GM12865 (cell line): ENCODE results near the gene LAMC1.
"Not testable (repeated sequence)": the region's sequence is repeated elsewhere in the genome, so short reads cannot be mapped to it uniquely, and the experiment has no call there.

Experiments used
- DNase-seq: peaks from one replicate; pipeline ENCODE4 v3.0.0; 2010; ENCODE audit warnings: low read depth
- H3K4me3 ChIP-seq: 2 replicates; pipeline ENCODE4 v1.5.1; 2011; ENCODE audit warnings: mild to moderate bottlenecking, low read depth, low read length, control low read depth
- TF ChIP-seq, protein P1 (sequence below): IDR thresholded peaks from 2 replicates; pipeline ENCODE4 v1.5.1; 2011; ENCODE audit warnings: low read length, control low read depth, low read depth, inconsistent platforms; ENCODE audit not compliant: insufficient read depth; ENCODE audit errors: missing control alignments

Gene LAMC1

DNA sequence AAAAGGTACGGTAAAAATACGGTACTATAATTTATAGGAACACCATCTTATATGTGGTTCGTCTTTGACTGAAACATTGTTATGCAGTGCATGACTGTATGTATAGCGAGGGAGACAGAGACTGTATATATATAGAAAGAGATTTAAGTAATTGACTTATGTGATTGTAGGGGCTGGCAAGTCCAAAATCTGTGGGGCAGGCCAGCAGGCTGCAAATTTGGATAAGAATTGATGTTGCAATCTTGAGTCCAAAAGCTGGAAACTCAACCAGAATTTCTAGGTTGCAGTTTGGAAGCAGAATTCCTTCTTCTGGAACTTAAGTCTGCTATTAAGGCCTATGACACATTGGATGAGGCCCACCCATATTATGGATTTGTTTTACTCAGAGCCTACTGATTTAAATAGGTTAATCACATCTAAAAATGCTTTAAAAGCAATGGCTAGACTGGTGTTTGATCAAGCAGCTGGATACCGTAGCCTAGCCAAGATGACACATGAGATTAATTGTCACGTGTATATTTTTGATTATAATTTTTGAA is 42.0 kb downstream of the LAMC1 start:
- no peak for DNase-seq
- TF ChIP-seq, protein P1, sequence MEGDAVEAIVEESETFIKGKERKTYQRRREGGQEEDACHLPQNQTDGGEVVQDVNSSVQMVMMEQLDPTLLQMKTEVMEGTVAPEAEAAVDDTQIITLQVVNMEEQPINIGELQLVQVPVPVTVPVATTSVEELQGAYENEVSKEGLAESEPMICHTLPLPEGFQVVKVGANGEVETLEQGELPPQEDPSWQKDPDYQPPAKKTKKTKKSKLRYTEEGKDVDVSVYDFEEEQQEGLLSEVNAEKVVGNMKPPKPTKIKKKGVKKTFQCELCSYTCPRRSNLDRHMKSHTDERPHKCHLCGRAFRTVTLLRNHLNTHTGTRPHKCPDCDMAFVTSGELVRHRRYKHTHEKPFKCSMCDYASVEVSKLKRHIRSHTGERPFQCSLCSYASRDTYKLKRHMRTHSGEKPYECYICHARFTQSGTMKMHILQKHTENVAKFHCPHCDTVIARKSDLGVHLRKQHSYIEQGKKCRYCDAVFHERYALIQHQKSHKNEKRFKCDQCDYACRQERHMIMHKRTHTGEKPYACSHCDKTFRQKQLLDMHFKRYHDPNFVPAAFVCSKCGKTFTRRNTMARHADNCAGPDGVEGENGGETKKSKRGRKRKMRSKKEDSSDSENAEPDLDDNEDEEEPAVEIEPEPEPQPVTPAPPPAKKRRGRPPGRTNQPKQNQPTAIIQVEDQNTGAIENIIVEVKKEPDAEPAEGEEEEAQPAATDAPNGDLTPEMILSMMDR: no peak
- H3K4me3 ChIP-seq: no peak overlapping the region

DNA sequence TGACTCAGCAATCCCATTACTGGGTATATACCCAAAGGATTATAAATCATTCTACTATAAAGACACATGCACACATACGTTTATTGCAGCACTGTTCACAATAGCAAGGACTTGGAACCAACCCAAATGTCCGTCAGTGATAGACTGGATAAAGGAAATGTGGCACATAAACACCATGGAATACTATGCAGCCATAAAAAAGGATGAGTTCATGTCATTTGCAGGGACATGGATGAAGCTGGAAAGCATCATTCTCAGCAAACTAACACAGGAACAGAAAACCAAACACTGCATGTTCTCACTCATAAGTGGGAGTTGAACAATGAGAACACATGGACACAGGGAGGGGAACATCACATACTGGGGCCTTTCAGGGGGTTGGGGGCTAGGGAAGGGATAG is 43.2 kb downstream of the LAMC1 start:
- DNase-seq, H3K4me3 ChIP-seq: not testable (repeated sequence)

DNA sequence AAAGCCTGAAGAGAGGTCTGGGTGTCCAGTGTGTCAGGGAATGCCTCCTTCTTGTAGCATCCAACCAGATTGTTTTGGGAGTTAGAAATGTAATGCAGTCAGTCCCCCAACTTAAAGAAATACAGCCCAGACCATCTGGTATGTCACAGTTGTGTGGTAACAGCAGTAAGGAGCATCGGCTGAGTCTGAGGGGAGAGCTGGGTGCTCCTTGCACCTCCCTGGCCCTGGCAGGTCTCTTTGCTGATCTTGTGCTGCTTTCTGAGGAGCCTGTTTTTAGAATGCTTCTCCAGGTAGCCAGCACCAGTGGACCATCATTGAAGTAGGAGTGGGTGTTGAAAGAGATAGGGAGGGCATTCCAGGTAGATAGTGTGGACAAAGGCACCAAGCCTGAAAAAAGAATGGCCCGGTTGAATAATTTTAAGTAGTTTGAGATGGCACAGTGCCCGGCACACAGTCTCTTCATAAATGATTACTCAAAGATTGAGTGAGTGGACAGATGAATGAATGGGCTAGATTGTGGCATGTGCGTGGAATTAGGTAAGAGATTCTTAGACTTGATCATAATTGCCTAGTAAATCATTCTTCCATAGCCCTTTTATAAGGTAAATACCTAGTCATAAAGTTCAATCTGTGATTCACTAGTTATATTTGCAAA is 46.5 kb downstream of the LAMC1 start:
- no peak for DNase-seq
- TF ChIP-seq, protein P1: no peak
- no peak overlapping the region for H3K4me3 ChIP-seq

DNA sequence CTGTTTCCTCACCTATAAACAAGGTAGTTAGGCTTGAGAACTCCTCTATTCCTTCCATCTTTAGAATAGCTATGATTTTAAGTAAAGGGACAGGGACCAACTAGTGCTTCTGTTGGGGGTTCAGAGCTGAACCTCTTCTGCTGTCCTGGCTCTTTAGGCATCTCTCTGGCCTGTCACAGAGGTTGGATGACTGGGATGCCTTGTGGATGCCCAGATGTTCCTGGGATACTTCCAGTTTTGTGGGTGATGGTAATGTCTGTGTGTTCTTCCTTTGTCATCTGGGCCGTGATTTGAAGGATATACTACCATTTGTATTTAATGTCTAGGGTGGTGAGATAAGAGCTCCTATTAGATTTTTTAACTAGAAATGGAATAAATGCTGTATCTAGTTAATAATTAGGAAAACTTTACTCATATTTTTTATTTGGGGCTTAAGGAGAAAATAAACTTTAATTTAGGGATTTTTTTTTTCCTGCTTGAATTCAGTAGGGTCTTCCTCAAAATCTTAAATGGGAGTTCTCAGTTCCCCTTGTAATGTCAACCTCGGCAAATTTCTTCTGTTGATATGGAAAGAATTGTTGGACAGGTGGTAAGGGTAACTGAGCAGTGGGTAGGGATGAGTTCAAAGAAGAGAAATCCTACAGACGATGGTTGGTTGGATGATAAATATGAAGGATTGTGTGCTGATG is 47.2 kb downstream of the LAMC1 start:
- no peak for DNase-seq
- no peak overlapping the region for H3K4me3 ChIP-seq
- TF ChIP-seq, protein P1: no peak

DNA sequence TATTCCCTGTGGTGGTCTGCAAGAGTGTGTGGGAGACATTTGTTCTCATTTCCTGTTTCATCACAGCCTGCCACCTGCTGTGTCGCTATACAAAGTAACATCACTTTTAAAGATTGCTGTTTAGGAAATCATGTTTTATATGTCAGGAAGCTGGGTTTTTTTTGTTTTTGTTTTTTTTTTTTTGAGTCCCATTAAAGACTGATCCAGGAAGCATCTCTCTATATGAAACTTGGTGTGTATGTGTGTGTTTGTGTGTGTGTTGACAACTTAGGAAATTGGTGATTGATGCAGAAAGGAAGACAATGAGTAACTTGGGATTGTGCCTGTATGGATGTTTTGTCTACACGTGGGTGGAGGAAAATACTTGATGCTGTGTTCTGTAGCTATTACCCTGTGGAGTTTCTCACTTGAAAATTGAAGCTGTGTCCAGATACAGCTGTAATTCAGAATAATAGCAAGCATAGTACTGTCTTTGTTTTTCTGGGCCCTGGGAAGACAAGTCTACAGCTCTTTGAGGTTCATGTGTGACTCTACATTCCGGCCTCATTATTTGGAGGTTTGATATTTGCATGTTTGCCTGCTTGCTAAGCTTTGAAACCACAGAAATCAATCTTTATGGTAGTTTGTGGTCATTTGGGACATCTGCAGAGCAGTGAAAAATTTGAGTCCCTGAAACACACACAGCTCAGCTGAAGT is 47.9 kb downstream of the LAMC1 start:
- TF ChIP-seq, protein P1: no peak
- DNase-seq: peak; percentile 92
- H3K4me3 ChIP-seq: peak overlapping the region; percentile 35

DNA sequence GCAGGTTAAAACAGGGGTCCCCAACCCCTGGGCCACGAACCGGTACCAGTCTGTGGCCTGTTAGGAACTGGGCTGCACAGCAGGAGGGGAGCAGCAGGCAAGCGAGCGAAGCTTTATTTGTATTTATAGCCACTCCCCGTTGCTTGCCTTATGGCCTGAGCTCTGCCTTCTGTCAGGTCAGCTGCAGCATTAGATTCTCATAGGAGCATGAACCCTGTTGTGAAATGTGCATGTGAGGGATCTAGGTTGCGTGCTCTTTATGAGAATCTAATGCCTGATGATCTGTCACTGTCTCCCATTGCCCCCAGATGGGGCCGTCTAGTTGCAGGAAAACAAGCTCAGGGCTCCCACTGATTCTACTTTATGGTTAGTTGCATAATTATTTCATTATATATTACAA is 49.4 kb downstream of the LAMC1 start:
- not testable (repeated sequence) for DNase-seq, H3K4me3 ChIP-seq

DNA sequence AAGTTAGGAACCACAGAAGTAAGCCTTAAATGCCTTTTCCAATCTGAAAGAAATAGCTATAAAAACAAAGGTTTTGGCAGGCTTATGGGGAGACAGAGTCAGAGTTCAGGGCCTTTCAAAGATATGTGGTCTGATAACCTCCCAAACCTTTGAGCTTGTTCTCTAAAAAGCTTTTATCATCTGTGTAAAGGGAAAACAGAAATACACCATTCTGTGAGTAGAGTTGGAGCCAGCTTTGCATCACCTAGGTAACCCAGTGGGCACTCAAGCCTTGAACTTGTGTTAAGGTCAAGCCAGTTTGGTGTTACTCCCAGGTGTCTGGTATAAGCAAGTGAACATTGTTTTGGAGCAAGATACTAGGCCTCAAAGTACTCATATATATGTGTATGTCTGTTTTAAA is 50.1 kb downstream of the LAMC1 start:
- TF ChIP-seq, protein P1: no peak
- H3K4me3 ChIP-seq: no peak overlapping the region
- DNase-seq: no peak
